Measurements from ENCODE around the gene UBE3B.

- TF ChIP-seq, protein P1, sequence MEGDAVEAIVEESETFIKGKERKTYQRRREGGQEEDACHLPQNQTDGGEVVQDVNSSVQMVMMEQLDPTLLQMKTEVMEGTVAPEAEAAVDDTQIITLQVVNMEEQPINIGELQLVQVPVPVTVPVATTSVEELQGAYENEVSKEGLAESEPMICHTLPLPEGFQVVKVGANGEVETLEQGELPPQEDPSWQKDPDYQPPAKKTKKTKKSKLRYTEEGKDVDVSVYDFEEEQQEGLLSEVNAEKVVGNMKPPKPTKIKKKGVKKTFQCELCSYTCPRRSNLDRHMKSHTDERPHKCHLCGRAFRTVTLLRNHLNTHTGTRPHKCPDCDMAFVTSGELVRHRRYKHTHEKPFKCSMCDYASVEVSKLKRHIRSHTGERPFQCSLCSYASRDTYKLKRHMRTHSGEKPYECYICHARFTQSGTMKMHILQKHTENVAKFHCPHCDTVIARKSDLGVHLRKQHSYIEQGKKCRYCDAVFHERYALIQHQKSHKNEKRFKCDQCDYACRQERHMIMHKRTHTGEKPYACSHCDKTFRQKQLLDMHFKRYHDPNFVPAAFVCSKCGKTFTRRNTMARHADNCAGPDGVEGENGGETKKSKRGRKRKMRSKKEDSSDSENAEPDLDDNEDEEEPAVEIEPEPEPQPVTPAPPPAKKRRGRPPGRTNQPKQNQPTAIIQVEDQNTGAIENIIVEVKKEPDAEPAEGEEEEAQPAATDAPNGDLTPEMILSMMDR (IDR thresholded peaks at IDR 0.05; ENCODE audit: low read depth, low read length): no peak
- TF ChIP-seq POLR2A (IDR thresholded peaks at IDR 0.05; ENCODE audit: extremely low read depth, insufficient read length): no peak
Measured at GRCh38 chr12:109552971-109553370, 75.5 kb downstream of the UBE3B start.

Measured in NB4 (cell line).